ENCODE data around the gene PCDHA1.

PCDHA1 gene

DNA sequence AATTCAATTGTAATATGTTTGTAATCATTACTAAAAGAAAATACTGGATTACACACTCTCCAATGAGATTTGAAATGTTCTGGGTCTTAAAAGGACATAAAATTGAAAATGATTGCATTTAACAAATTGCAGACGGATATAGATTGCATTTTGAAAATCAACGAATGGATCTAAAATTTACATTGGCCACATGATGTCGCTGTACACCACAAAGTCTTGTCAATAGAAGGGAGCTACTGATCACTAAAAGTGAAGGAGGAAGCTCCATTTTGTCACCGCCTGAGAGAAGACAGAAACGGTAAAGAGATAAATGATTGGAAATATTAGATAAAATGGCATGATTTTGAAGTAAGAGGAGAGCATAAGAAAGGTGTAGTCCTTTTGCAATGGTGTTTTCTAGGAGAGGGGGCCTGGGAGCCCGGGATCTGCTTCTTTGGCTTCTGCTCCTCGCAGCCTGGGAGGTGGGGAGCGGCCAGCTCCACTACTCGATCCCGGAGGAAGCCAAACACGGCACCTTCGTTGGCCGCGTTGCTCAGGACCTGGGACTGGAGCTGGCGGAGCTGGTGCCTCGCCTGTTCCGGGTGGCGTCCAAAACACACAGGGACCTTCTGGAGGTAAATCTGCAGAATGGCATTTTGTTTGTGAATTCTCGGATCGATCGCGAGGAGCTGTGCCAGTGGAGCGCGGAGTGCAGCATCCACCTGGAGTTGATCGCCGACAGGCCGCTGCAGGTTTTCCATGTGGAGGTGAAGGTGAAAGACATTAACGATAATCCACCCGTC is at the start of gene PCDHA1:
Gene PCDHA1 (plus strand): TSS at position 236 of the 782 bp plus-strand sequence.
- TF ChIP-seq, protein P1, sequence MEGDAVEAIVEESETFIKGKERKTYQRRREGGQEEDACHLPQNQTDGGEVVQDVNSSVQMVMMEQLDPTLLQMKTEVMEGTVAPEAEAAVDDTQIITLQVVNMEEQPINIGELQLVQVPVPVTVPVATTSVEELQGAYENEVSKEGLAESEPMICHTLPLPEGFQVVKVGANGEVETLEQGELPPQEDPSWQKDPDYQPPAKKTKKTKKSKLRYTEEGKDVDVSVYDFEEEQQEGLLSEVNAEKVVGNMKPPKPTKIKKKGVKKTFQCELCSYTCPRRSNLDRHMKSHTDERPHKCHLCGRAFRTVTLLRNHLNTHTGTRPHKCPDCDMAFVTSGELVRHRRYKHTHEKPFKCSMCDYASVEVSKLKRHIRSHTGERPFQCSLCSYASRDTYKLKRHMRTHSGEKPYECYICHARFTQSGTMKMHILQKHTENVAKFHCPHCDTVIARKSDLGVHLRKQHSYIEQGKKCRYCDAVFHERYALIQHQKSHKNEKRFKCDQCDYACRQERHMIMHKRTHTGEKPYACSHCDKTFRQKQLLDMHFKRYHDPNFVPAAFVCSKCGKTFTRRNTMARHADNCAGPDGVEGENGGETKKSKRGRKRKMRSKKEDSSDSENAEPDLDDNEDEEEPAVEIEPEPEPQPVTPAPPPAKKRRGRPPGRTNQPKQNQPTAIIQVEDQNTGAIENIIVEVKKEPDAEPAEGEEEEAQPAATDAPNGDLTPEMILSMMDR (IDR thresholded peaks at IDR 0.05), result no peak
- Histone ChIP-seq H3K27me3 (peaks cover 38% of the 10 kb centered on the region), H3K36me3 (no peaks in the 10 kb centered on the region), H3K9me3 (peaks cover 56% of the 10 kb centered on the region), H3K4me1 (ENCODE audit: control insufficient read depth in 1 of 2, insufficient read depth in 1 of 2, low read depth in 1 of 2, low read length in 1 of 2) (peaks cover 0 to 3% of the 10 kb centered on the region in 2 experiments), H3K27ac (no peak within 1 kb of the TSS), H3K4me3 (ENCODE audit: low read depth in 1 of 2, low read length in 1 of 2) (no peak within 1 kb of the TSS)

DNA sequence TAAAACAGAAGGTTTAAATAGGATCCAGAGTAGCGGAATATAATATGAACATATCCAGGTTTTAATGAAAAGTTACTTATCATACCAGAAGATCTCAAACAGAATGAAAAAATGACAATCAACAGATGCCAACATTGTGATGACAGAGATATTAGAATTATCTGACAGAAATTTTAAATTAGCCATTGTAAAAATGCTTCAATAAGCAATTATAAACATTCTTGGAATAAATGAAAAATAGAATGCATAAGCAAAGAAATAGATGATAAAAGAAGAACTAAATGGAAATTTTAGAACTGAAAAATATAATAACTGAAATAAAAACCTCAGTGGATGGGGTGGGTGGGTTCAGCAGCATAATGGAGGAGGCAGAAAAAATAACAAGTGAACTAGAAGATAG is 48.5 kb upstream of the PCDHA1 start:
- Histone ChIP-seq H3K4me1 (ENCODE audit: control insufficient read depth in 1 of 2, insufficient read depth in 1 of 2, low read depth in 1 of 2, low read length in 1 of 2) (no peaks in the 10 kb centered on the region), H3K27me3 (peaks cover 7% of the 10 kb centered on the region), H3K9me3 (no peaks in the 10 kb centered on the region), H3K27ac (no peak overlapping the region), H3K36me3 (no peaks in the 10 kb centered on the region), H3K4me3 (ENCODE audit: low read depth in 1 of 2, low read length in 1 of 2) (no peak overlapping the region)
- TF ChIP-seq, protein P1 (IDR thresholded peaks at IDR 0.05), result no peak

DNA sequence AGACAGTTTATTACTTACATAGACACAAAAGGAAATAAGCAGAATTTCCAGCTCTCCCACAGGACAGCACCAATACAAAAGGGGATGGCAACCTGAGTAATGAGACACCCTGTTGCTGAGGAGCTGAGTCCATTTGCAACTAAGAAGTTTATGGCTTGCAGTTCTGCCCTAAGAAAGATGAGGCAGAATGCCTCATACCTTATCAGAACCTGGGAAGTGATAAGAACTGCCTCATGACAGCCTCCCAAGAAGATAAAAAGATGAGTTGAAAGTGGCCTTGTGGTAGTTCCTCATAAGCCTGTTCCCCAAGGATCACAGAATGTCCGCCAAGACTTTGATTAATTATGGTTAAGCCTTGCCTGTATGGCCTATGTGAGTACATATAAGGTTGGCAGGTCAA is 44.0 kb upstream of the PCDHA1 start:
- H3K27me3 ChIP-seq, result no peaks in the 10 kb centered on the region
- TF ChIP-seq, protein P1 (IDR thresholded peaks at IDR 0.05), result no peak
- H3K9me3 ChIP-seq, result no peaks in the 10 kb centered on the region

DNA sequence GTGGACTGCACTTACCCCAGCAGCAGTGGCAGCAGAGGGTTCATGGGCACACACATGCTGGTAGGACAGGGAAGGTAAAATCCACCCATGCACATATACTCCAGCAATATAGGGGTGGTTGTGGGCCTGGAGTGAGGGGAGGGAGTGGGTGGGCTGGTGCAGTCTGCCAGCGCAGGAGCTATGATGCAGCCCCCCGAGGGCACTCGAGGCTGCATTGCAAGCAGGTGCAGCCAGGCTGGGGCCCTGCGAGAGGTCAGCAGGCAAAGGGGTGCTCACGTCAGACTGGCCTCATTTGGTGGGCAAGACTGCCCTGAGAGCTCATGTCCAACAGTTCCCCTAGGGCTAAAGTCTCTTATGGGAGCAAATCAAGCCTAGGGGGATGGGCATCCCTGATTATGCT is 32.4 kb upstream of the PCDHA1 start:
- no peaks in the 10 kb centered on the region for H3K4me1 ChIP-seq (ENCODE audit: control insufficient read depth in 1 of 2, insufficient read depth in 1 of 2, low read depth in 1 of 2, low read length in 1 of 2)
- no peak overlapping the region for H3K27ac ChIP-seq
- TF ChIP-seq, protein P1 (IDR thresholded peaks at IDR 0.05), result no peak
- no peak overlapping the region for H3K4me3 ChIP-seq (ENCODE audit: low read depth in 1 of 2, low read length in 1 of 2)
- peaks cover 15% of the 10 kb centered on the region for H3K9me3 ChIP-seq
- H3K36me3 ChIP-seq, result no peaks in the 10 kb centered on the region
- H3K27me3 ChIP-seq, result no peaks in the 10 kb centered on the region

More for the DNA sequence above, 44.0 kb upstream of the PCDHA1 start:
- H3K4me1 ChIP-seq (ENCODE audit: control insufficient read depth in 1 of 2, insufficient read depth in 1 of 2, low read depth in 1 of 2, low read length in 1 of 2), result no peaks in the 10 kb centered on the region
- H3K4me3 ChIP-seq (ENCODE audit: low read depth in 1 of 2, low read length in 1 of 2), result no peak overlapping the region
- H3K27ac ChIP-seq, result no peak overlapping the region
- H3K36me3 ChIP-seq, result no peaks in the 10 kb centered on the region

DNA sequence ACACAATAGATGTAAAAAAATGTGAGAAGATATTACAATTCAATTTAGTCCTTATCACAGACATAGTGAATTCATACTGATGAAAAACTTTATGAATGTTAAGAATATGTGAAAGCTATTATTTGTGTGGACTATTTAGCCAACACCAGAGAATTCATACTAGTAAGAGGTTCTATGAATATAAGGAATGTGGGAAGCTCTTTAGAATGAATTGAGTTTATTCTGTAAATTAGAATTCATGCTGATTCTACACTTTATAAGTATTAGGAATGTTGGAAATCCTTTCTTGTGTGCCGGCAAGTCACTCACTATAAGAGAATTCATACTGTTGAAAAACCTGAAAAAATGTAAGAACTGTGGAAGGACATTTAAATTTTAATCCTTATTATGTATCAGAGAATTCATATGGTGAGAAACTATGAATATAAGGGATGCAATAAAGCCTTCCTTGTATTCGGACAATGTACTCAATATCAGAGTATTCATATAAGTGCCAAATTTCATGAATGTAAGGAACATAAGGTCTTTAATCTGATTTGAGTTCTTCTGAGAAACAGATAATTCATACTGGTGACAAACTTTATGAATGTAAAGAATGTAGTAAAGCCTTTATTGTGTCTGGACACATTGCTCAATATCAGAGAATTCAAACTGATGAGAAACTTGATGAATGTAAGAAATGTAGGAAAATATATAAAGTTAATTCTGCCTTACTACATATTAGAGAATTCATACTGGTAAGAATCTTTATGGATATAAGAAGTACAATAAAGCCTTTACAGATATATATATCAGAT is 21.6 kb upstream of the PCDHA1 start:
- TF ChIP-seq, protein P1 (IDR thresholded peaks at IDR 0.05), result no peak
- no peaks in the 10 kb centered on the region for H3K27me3 ChIP-seq
- no peak overlapping the region for H3K27ac ChIP-seq
- H3K36me3 ChIP-seq, result no peaks in the 10 kb centered on the region
- no peaks in the 10 kb centered on the region for H3K4me1 ChIP-seq (ENCODE audit: control insufficient read depth in 1 of 2, insufficient read depth in 1 of 2, low read depth in 1 of 2, low read length in 1 of 2)
- no peak overlapping the region for H3K4me3 ChIP-seq (ENCODE audit: low read depth in 1 of 2, low read length in 1 of 2)
- peaks cover 63% of the 10 kb centered on the region for H3K9me3 ChIP-seq

Measured in neutrophil (primary cell).